EL (cell line): ENCODE results near the gene NAP1L4.
A peak's percentile ranks its signal among the peaks of the same experiment; 100 is the strongest.
"Not testable (repeated sequence)": the region's sequence is repeated elsewhere in the genome, so short reads cannot be mapped to it uniquely, and the experiment has no call there.

Source experiments
- DNase-seq: peaks from one replicate; pipeline ENCODE4 v3.0.0-alpha.2; 2016

Gene NAP1L4

DNA sequence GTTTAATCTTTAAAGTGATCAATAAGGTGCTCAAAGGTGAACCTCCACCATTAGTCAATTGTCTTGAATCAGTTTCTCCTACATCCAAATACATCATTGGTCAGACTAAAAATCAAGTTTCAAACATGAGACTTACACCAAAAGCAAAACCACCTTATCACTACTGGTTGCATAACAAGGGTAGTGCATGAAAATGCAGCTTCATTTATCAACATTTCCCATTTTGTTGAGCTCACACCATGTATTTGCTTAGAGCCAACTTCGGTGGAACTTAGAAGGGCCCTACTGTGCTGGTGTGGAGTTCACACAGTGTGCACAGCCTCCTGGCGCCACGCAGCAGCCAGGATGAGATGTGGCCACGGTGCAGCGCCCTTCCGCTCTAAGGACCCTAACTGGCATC, 39.8 kb downstream of the NAP1L4 start:
- no peak for DNase-seq

DNA sequence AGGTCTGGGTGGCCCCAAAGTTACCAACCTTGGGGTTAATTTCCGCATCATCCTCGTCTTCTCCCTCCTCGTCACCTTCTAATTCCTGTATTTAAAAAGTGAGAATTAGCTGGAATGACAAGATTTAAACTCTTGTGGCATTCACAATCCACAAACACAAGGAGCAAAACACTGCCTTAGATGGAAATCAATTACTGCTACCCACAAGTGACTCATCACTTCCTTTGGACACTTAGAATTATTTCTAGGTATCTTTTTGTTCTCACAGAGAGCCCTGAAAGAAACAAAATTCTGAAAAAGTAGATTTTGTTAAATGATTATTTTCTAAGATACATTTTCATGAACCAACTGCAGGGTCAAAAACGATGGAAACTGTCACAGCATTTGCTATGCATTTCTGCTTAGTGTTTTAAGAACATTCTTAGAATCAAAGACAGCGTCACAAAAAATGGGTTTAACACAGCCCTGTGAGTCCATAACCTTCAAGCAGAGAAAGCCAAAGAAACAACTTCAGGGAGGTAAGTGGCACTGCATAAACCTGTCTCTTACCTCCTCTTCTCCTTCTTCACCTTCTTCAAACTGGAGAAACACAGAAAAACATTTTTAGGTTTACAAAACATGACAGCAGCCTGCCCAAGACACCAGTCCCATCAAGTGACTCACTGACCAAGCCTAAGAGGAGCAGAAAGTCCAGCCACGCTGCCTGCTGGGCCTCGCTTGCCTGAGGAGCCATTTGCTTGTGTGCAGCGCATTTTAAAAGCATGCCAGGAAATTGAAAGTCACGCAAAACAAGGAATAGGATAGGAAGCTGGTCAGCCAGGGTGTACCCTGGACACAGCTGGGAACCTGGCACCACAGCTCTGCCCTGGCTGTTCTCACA, 40.7 kb downstream of the NAP1L4 start:
- peak; percentile 85 for DNase-seq

DNA sequence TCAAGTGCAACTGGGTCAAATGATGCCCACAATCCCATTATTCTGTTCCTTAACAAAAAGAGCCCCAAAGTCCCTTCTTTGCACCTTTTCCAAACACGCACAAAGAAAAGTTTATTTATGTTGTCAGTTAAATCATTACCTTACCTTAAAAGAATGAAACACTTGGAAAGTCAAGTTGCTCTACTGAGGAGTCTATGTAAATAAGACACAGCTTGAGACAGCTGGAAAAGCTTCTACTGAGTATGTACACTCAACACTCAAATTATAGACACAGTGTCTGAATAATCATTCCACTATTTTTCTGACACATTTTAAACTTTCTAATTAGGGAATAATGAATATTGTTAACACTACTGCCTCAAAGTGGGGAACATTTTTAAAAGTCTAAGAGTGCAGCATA, 41.3 kb downstream of the NAP1L4 start:
- DNase-seq, result no peak

DNA sequence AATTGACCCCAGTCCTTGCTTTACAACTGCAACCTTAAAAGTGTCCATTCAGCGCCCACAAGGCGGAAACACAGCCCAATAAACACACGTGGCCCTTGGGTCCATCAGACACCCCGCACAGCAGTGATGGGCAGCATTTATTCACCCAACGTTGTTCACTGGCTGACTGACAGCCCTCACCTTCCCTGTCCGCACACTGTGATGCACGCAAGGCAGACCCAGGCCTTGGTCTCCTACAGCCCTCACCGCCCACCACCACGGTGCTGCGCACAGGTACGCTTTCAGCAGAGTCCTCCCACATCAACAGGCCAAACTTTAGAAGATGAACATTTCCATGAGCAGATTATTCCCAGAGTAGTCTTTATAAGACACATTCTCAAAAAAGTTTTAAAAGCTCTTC, 42.2 kb downstream of the NAP1L4 start:
- no peak for DNase-seq

DNA sequence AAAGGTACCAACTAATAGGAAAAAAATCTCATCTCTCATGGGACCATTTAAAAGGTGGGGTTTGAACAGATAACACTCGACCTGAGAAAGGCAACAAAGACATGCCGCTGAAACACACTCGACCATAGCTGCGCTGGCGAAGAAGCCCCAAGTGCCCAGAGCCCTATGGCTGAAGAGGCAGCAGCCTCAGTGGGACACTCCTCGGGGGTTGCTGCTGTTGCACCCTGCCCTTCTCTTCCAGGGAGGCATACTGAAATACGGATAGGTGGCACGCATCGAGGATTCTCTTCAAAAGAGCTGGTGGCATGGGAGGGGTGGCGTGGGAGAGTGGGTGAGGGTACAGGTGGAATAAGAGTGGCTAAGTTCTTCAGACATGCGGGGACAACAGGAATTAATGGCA, 44.4 kb downstream of the NAP1L4 start:
- DNase-seq, result no peak

DNA sequence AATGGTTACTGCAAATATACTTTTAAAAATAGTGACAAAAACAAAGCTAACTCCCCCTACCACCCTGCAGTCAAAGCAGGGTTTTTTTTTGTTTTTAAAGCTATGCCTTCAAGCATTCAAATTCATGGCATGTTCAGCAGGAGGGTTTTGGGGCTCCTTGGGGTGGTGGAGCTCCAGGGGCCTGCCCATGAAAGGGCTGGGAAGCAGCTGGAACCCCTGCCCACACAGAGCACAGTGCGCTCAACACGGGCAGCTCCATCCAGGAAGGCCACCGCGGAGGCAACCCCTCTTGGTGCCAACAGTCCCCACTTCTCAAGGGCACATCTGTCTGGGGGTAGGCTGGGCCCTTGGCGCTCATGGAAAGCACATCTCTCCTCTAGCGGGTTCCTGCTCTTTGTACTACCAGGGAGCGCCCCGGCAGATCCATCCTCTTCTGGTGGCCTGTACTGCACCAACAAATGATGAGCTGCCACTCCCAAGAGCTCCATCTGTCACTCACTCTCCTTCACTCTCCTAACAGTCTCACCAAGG, 46.3 kb downstream of the NAP1L4 start:
- DNase-seq, result no peak

- DNase-seq, result peak; percentile 81
Observed at GRCh38 chr11:2945031-2945756, 46.9 kb downstream of the NAP1L4 start.

DNA sequence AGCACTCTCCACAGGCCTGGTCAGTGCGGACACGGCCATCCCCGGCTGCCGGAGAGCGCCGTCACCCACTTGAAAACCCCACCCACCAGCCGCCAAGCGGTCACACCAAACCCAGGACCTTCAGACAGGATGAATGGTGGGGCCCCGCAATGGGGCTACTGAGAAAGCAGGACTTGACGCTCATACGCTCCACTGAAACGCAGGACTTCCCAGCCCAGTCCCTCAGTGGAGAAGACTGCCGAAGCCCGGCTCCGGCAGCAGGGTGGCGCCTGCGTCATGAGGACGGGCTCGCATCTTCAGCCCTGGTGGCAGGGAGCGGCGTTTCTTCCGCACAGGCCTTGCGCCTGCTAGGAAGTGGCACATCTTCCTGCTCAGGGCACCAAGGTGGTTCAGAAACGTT, 47.6 kb downstream of the NAP1L4 start:
- DNase-seq, result no peak

DNA sequence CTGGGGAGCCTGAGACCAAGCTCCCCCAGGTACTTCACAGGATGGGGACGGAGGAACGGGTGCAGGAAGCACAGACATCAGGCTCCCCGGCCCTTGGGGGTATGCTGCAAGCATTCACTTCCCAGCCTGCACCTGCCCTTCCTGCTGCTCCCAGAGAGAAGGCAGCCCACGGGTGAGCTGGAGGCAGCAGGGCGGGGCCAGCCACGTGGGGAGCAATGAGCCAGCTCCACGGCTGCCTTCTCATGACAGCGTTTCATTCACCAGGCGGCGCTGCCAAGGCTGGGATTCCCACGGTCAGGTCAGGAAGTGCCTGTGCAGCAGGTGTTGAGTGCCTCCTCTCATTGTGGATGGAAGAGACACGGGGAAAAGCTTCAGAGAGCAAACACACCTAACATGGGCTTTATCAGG, 48.4 kb downstream of the NAP1L4 start:
- no peak for DNase-seq

DNA sequence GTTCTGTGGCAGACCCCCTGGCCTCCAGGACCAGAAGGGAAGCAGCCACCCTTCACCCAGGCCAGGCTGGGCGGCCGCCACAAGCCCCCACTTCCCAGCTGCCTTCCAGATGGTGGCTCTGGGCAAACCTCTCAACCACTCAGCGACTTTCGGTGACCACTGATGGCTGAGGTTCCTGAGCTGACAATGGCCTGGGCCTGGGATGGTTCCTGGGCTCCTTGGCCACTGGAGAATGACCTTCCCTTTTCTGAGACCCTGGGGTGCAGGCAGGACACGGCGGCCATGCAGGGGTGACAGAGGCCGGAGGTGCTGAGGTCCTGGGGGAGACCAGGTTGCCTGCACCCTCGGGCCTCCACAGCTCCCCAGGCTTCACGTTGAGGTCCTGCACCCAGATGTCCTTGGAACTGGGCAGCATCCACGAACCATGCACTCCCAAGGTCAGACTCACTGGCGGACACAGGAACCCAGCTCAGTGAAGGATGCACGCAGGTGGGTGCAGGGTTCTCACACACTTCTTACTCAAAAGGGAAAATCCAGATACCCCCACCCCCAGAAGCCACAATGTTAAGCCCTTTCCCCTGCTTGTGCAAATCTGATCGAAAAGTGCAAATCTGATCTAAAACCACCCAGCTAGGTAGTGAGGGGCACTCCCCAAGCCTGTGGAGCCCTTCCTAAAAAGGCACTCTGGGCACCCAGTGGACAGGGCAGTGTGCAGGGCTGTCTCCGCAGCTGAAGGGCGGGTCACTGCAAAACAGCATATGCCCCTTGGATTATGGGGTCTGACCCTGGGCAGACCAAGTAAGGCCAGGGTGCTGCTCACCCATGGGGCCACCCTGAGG, 49.0 kb downstream of the NAP1L4 start:
- no peak for DNase-seq

GRCh38 chr11:2942447-2942846, 49.7 kb downstream of the NAP1L4 start:
- no peak for DNase-seq

GRCh38 chr11:2940921-2941821, 51.0 kb downstream of the NAP1L4 start:
- DNase-seq, result peak; percentile 44

- DNase-seq, result peak; percentile 52
Observed at GRCh38 chr11:2940147-2940920, 51.8 kb downstream of the NAP1L4 start.

DNA sequence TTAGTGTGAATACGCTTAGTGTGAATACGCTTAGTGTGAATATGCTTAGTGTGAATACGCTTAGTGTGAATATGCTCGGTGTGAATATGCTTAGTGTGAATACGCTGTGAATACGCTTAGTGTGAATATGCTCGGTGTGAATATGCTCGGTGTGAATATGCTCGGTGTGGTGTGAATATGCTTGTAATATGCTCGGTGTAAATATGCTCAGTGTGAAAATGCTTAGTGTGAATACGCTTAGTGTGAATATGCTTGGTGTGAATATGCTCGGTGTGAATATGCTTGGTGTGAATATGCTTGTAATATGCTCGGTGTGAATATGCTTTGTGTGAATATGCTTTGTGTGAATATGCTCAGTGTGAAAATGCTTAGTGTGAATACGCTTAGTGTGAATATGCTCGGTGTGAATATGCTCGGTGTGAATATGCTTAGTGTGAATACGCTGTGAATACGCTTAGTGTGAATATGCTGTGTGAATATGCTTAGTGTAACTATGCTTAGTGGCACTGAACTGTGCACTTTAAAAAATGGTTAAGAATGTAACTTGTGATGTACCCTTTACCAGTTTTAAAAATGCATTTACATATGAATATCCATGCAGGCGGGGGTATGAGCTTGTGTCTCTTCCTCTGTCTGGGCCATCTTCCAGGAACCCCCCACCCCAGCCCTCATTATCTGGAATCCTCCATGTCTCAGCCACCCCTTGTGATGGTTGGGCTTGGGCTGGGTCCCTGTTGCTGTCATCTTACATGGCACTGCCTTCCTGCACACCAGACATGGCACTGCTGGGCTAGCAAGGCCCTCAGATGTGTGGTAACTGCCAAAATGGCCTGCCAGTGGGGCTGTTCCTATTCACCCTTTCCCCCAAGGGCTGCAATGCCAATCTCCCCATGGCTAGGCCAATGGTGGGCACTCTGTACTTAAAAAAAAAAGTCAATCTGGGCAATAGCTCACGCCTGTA, 53.4 kb downstream of the NAP1L4 start:
- not testable (repeated sequence) for DNase-seq

GRCh38 chr11:2937641-2938457, 54.3 kb downstream of the NAP1L4 start:
- not testable (repeated sequence) for DNase-seq

DNA sequence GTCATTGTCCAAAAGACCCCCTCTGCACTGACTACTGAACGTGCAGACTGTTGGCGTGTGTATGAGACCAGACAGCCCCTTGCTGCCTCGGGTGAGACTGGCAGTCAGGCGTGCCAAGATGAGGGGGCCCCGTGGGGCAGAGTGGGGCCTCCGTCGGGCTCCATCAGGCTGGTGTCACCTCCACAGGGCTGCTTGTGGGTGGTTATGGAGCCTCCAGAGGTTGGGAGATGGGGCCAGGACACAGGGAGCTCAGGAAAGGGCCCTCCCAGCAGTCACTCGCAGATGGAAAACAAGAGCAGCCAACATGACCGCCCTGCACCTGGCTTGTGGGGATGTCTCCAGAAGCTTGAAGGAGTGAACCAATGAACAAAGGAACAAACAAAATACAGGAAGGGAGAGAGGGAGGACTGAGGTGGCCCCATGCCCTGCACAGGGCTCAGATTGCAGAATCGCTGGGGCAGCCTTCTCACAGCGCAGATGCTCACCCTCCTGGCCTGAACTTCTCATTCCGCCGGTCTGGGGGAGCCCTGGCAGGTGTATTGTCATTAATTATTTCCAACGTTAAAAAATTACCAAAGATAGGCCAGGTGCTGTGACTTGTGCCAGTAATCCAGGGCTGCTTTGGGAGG, 57.4 kb downstream of the NAP1L4 start:
- no peak for DNase-seq

- DNase-seq, result no peak
Observed at GRCh38 chr11:2934021-2934550, 58.0 kb downstream of the NAP1L4 start.

DNA sequence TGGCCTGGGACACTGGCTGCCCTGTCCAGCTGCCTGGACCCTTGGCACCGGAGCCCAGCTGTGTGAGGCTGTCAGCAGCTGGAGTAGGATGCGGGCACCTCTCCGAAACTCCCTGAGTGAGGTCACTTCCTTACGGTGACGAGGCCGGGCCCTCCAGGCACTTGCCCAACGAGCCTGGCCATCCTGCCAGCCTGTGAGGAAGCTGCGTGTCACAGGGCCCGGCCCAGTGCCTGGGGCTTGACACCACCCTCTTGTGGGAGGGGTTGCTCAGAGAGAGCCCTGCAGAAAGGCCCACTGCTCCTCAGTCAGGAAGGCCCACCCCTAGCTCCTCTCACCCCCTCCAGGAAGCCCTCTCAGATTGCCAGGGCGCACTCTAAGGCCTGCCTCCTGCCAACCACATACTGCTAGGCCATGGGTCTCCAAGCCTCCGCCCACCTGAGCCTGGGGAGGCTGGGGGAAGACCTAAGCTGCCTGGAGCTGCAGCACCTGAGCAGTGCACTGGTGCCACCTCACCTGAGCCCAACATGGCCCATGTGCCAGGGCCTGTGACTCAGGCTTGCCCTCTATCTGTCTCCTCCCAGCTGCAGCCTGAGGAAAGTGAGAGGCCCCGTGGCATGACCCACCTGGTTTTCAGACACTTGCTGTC, 58.6 kb downstream of the NAP1L4 start:
- peak; percentile 95 for DNase-seq
